ENCODE results near the gene MAP1LC3B. TPM values are rescaled to one million over a fixed set of nuclear protein-coding genes. Genes with fewer than 3 reads are reported as not detected.

Gene MAP1LC3B
- total RNA-seq, 2 donors from 2014 or later = 41.9 to 51.8 TPM

DNA sequence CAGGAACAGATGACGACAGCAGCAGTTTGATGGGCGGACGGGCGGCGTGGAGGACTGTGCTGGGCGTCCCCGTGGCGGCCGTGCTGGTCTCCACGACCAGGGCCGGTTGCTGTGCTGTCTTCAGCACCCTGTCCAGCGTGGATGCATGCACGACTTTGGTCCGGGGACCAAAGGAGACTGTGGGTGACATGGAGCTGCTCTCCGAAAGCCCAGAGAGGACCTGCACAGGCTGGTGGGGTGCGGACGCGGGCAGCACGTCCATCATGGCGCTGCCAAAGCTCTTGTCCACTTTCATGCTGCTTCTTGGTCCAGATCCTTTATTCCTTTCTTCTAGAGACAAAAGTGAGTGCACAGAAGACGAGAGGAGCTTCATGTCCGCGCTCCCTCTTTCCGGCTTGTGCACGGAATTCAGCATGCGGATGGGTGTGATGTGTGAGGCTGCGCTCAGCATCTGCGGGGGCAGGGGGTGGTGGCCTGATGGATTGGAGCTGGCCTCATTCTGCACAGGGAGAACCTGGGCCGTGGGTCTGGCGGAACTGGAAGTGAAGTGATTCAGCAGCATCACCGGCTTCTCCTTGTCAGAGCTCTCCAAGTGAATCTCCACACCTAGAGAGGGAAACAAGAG lies 20.3 kb downstream of the MAP1LC3B start:
- H3K4me1 ChIP-seq (replicated peaks) = no peaks in the 10 kb centered on the region
- H3K27ac ChIP-seq = no peak overlapping the region
- WGBS = 90% methylated on average over 31 of the region's 31 CpGs
- H3K4me3 ChIP-seq = no peak overlapping the region
- peaks cover 5 to 7% of the 10 kb centered on the region in 2 donors for H3K36me3 ChIP-seq
- H3K9me3 ChIP-seq = no peaks in the 10 kb centered on the region
- no peak for DNase-seq (ENCODE audit: low spot score)
- no peaks in the 10 kb centered on the region for H3K27me3 ChIP-seq (replicated peaks; ENCODE audit: insufficient read depth)
- TF ChIP-seq POLR2A (IDR thresholded peaks at IDR 0.05) (no peak), POLR2AphosphoS5 (IDR thresholded peaks at IDR 0.05) (no peak)
- TF ChIP-seq, protein P1, sequence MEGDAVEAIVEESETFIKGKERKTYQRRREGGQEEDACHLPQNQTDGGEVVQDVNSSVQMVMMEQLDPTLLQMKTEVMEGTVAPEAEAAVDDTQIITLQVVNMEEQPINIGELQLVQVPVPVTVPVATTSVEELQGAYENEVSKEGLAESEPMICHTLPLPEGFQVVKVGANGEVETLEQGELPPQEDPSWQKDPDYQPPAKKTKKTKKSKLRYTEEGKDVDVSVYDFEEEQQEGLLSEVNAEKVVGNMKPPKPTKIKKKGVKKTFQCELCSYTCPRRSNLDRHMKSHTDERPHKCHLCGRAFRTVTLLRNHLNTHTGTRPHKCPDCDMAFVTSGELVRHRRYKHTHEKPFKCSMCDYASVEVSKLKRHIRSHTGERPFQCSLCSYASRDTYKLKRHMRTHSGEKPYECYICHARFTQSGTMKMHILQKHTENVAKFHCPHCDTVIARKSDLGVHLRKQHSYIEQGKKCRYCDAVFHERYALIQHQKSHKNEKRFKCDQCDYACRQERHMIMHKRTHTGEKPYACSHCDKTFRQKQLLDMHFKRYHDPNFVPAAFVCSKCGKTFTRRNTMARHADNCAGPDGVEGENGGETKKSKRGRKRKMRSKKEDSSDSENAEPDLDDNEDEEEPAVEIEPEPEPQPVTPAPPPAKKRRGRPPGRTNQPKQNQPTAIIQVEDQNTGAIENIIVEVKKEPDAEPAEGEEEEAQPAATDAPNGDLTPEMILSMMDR (IDR thresholded peaks at IDR 0.05) = no peak
- intact Hi-C loops (cut with DNase I) = no loop called here

DNA sequence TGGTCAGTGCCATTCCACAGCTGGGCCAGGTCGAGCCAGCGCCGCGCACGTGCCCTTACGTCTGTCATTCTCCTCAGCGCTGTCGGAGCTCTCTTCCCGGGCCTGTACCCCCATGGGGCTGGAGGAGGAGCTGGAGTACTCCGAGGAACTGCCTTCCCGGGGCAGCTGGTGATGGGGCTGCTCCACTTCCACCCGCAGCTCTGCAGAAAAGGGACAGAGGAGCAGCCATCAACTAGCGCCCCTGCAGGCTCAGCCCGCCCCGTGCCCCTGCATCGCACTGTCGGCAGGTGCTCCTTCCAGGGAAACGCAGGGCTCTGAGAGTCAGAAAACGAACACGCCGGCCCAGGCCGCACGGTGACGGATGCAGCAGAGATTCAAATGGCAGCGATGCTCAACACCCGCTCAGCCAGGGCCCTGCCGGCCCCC lies 20.9 kb downstream of the MAP1LC3B start:
- intact Hi-C loops (cut with DNase I) = no loop called here

DNA sequence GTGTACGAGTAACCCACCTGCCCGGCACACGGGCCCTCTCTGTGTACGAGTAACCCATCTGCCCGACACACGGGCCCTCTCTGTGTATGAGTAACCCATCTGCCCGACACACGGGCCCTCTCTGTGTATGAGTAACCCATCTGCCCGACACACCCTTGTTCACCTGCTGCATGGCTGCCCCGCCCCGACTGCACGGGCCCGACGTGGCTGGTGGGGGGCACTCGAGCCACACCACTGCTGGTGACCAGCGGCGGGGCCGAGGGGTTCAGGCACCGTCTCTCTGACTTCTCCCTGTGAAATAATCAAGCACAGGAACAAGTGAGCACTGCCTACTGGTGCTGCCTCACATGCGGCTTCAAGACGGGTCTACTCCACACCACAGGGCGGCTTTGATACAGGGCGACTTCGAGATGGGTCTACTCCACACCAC lies 22.1 kb downstream of the MAP1LC3B start:
- Histone ChIP-seq H3K36me3 (peaks cover 5 to 7% of the 10 kb centered on the region in 2 donors), H3K27ac (no peak overlapping the region), H3K27me3 (replicated peaks; ENCODE audit: insufficient read depth) (no peaks in the 10 kb centered on the region), H3K4me3 (no peak overlapping the region), H3K9me3 (no peaks in the 10 kb centered on the region), H3K4me1 (replicated peaks) (no peaks in the 10 kb centered on the region)
- intact Hi-C loops (cut with DNase I) = no loop called here
- DNase-seq (ENCODE audit: low spot score) = no peak
- 87% methylated on average over 24 of the region's 24 CpGs for WGBS
- TF ChIP-seq, protein P1 (IDR thresholded peaks at IDR 0.05) = no peak
- TF ChIP-seq POLR2AphosphoS5 (IDR thresholded peaks at IDR 0.05) (no peak), POLR2A (IDR thresholded peaks at IDR 0.05) (no peak)

More for the DNA sequence above, 20.9 kb downstream of the MAP1LC3B start:
- H3K27ac ChIP-seq = no peak overlapping the region
- no peak for DNase-seq (ENCODE audit: low spot score)
- H3K4me1 ChIP-seq (replicated peaks) = no peaks in the 10 kb centered on the region
- H3K9me3 ChIP-seq = no peaks in the 10 kb centered on the region
- H3K27me3 ChIP-seq (replicated peaks; ENCODE audit: insufficient read depth) = no peaks in the 10 kb centered on the region
- H3K36me3 ChIP-seq = peaks cover 5 to 7% of the 10 kb centered on the region in 2 donors
- 90% methylated on average over 27 of the region's 27 CpGs for WGBS
- no peak for TF ChIP-seq POLR2AphosphoS5 (IDR thresholded peaks at IDR 0.05)
- TF ChIP-seq, protein P1 (IDR thresholded peaks at IDR 0.05) = no peak
- no peak for TF ChIP-seq POLR2A (IDR thresholded peaks at IDR 0.05)
- no peak overlapping the region for H3K4me3 ChIP-seq

DNA sequence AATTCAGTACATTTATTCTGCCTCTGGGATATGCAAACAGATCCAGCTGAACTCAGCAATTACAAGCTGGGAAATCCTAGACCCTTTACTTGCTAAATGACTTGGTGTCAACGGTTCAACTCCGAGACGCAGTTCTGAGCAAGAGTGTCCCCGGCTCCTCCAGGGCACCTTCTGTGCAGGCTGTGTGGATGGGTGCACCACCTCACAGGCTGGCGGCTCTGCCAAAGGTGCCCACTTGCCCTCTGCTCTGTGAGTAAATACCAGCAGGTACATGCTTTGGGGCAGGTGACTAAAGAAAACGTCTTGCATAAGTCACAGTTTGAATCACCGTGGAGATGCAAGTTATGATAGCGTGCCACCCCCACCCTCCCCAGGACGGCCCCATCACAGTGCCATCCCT lies 23.3 kb downstream of the MAP1LC3B start:
- Histone ChIP-seq H3K36me3 (peaks cover 5 to 7% of the 10 kb centered on the region in 2 donors), H3K27ac (no peak overlapping the region), H3K4me1 (replicated peaks) (no peaks in the 10 kb centered on the region), H3K4me3 (no peak overlapping the region), H3K27me3 (replicated peaks; ENCODE audit: insufficient read depth) (no peaks in the 10 kb centered on the region), H3K9me3 (no peaks in the 10 kb centered on the region)
- no peak for TF ChIP-seq POLR2A (IDR thresholded peaks at IDR 0.05)
- TF ChIP-seq, protein P1 (IDR thresholded peaks at IDR 0.05) = no peak
- TF ChIP-seq POLR2AphosphoS5 (IDR thresholded peaks at IDR 0.05) = no peak
- intact Hi-C loops (cut with DNase I) = loop anchor here (5.0 kb wide), 1 partner anchor 222 kb away; no protein-coding TSS in a partner anchor
- DNase-seq (ENCODE audit: low spot score) = no peak
- WGBS = 89% methylated on average over 9 of the region's 9 CpGs
